GM12892 (cell line): Measurements from ENCODE around the gene TNRC6C.
A peak's percentile ranks its signal among the peaks of the same experiment; 100 is the strongest.

Experiments
- POLR2A ChIP-seq: IDR thresholded peaks from 2 replicates; pipeline ENCODE4 v1.6.1; 2011; ENCODE audit warnings: low read depth, low read length, control low read depth
- POLR2AphosphoS5 ChIP-seq: IDR thresholded peaks from 2 replicates; pipeline ENCODE4 v1.6.1; 2011; ENCODE audit warnings: low read depth, low read length, control low read depth
- TAF1 ChIP-seq: IDR thresholded peaks from 2 replicates; pipeline ENCODE4 v1.6.1; 2011; ENCODE audit warnings: low read depth, mild to moderate bottlenecking, control low read depth, low read length, borderline replicate concordance

DNA sequence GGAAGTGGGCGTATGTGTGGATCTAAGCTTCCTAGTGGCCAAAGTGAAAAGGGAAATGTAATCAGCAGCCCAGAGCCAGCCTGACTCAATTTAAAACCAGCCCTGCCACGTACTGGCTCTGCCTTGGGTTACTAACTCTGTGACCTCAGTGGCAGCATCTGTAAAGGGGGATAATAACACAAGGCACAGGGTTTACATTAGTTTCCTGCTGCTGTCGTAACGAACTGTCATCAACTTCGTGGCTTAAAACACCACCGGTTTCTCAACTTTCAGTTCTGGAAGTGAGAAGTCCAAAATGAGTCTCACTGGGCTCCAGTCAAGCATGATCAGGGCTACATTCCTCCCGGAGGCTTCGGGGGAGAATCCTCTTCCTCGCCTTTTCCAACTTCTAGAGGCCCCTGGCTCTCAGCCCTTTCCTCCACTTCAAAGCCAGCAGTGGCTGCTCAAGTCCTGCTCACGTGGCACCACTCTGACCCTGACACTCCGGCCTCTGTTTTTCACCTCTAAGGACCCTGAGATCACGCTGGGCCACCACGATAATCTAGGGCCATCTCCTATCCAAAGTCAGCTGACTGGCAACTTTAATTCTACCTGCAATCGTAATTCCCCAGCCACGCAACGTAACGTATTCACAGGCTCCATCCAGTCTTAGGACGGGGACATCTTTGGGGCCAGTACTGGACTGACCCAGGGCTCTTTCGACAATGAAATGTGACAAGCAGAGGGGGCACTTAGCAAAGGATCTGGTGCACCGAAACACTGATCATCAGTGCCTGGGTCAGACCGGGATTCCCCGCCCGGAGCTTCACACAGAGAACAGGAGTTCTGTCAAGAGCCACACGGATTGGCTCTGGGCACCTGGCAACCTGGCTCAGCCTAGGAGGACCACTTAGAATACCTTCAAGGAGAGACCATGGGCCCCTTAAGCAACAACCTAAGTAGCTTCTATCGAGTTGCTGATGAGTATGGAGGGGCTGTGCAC lies 155.6 kb downstream of the TNRC6C start:
- TF ChIP-seq POLR2A (0 out of 2 replicates have a peak, but pooled peaks have one; percentile 30), POLR2AphosphoS5 (0 out of 2 replicates have a peak, but pooled peaks have one; percentile 29), TAF1 (no peak)
